Ovary (tissue), 3 donors: ENCODE measurements around the gene ZFYVE26.

ENCODE experiments used
- POLR2A ChIP-seq: fragments of 450-650 bp; IDR thresholded peaks from one replicate; pipeline ENCODE4 v1.6.1; 2017; ENCODE audit warnings: antibody characterized with exemption, mild to moderate bottlenecking, moderate library complexity
- TF ChIP-seq, protein P1 (sequence below), 3 donors: fragments of 450-650 bp in 2 of 3; fragments of 200-600 bp in 1 of 3; IDR thresholded peaks; one replicate each; pipeline versions ENCODE4 v1.5.1 to v1.8.0; 2016 to 2022; ENCODE audit warnings: antibody characterized with exemption in 3 of 3, mild to moderate bottlenecking in 1 of 3
- donor health status: DM: no; HTN: no; CAD: no.

DNA sequence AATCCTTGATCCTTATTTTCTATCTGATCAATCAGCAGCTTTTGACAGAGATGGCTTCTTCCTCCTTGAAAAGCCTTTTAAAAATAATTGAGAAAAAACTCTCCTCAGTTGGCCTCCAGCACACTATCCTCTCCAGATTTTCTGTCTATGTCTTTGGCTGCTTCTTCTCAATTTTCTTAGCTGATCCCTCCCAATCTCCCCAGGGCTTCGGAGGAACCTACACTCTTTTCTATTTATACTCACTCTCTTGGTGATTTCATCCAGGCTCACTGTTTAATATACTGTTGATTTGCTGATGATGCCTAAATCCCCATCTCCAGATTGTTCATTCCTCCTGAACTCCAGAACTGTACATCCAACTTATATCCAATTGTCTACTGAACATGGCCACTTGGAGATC lies 59.9 kb downstream of the ZFYVE26 start:
- TF ChIP-seq, protein P1, sequence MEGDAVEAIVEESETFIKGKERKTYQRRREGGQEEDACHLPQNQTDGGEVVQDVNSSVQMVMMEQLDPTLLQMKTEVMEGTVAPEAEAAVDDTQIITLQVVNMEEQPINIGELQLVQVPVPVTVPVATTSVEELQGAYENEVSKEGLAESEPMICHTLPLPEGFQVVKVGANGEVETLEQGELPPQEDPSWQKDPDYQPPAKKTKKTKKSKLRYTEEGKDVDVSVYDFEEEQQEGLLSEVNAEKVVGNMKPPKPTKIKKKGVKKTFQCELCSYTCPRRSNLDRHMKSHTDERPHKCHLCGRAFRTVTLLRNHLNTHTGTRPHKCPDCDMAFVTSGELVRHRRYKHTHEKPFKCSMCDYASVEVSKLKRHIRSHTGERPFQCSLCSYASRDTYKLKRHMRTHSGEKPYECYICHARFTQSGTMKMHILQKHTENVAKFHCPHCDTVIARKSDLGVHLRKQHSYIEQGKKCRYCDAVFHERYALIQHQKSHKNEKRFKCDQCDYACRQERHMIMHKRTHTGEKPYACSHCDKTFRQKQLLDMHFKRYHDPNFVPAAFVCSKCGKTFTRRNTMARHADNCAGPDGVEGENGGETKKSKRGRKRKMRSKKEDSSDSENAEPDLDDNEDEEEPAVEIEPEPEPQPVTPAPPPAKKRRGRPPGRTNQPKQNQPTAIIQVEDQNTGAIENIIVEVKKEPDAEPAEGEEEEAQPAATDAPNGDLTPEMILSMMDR (IDR thresholded peaks at IDR 0.05), result no peak
- no peak for TF ChIP-seq POLR2A
